NCI-H774 (cell line): Measurements from ENCODE around the gene TRAP1.

Source experiments
- DNase-seq: peaks from one replicate; lab custom pipeline; 2025; lab: John Stamatoyannopoulos, UW

The TRAP1 gene

DNA sequence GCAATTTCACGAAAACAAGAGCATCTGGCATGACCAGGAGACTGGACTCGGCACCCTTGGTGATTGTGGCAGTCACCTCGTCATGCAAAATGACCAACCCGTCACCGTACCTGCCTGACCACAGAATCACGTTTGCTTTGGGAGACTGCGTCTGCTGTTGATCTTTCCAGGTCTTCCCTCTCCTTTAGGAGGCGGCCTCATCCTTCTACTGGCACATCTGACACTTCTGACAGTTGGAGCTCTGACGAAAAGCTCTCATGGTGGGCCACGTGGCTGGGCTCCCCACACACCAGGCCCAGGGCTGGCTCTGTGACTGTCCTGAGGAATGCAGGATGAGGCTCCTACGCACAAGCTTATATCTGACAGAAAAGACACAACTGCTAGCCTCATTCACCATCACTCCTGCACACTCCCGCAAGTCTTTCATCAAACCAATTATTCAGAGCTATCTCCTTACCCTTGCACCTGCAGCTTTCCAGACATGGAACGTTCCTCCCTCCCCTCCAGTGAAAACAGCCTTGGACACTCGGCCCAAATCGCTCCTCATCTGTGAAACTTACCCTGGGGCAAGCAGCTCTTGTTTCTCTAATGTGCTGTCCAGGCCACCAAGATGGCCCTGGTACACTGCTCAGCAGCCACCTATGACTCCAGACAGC, 3.6 kb downstream of the TRAP1 start:
- no peak for DNase-seq

DNA sequence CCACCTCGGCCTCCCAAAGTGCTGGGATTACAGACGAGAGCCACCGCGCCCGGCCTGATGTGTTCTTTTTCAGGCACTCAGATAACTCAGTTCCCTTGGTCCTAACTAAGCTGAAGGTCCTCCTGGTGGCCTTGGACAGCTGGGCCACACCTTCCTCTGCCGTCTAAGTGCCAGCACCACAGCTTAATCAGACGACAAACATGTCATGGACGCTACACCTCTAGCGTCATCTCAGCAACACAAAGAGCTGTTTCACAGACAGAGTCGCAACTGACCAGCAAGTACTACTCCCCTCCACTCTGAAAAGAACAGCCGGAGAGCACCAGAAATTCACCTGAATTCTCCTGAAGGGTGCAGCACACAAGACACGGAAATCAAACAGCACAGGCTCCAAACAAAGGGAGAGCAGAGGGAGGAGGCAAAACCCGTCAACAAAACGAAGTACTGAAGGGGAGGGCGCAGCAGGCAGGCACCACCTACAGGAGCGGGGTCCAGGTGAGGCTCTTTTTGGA, 4.4 kb downstream of the TRAP1 start:
- no peak for DNase-seq

DNA sequence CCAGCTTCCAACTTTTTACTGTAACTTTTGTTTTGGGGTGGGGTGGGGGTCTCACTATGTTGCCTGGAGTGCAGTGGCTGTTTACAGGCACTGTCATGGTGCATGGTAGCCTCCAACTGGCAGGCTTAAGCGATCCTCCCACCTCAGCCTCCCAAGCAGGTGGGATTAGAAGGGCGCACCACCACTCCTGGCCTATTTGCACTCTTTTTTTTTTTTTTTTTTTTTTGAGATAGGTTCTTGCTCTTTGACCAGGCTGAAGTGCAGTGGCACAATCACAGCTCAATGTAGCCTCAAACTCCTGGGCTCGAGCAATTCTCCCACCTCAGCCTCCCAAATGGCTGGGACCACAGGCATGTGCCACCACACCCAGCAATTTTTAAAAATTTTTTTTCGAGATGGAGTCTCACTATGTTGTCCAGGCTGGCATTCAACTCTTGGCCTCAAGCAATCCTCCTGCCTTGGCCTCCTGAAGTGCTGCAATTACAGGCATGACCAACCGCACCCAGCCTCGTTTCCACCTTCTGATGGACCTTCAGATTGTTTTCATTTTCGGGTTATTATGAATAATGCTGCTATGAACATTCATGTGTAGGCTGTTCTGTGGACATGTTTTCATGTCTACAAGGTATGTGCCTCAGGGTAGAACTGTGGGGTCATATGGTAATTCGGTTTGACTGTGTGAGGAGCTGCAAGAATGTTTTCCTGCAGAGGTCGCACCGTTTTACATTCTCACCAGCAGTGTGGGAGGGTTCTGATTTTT, 10.9 kb downstream of the TRAP1 start:
- no peak for DNase-seq

- DNase-seq: no peak
Observed at GRCh38 chr16:3702082-3702481, 15.2 kb downstream of the TRAP1 start.

DNA sequence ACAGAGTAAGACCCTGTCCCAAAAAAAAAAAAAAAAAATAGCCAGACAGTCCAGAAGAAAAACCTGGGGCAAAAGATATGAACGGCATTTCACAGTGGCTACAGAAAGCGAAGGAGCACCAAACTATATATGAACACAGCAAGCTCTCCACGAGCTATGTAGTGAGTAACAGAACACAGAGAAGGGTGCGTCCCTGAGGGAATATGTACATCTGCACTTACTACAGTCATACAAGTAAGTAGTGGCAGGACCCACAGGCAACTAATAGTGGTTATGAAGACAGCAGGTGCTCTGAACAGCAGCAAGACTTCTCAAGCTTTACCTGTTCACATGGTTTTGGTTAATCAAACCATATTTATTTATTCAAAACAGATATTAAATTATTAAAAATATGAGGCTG, 15.8 kb downstream of the TRAP1 start:
- DNase-seq: no peak

GRCh38 chr16:3698941-3699340, 18.4 kb downstream of the TRAP1 start:
- DNase-seq: no peak

DNA sequence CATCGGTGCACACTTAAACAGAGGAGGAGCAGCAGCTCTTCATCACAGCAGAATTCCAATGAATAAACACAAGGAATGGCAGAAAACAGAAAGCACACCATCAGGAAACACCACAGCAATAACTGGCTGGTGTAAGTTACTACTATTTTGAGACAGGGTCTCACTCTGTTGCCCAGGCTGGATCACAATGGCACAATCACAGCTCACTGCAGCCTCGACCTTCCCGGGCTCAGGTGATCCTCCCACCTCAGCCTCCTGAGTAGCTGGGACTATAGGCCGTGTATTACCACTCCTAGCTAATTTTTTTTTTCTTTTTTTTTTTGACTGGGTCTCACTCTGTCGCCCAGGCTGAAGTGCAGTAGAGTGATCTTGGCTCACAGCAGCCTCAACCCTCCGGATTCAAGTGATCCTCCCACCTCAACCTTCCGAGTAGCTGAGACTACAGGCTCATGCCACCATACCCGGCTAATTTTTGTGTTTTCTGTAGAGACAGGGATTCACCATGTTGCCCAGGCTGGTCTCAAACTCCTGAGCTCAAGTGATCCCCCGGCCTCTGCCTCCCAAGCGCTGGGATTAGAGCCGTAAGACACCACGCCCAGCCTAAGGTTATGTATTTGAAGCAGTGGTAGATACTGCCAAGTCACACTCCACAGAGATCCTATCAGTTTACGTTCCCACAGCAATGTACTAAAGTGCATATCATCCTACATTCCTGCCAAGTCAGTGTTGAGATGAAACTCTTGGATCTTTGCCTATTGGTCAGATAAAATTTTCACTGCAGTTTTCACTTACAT, 20.7 kb downstream of the TRAP1 start:
- DNase-seq: no peak

- DNase-seq: no peak
Observed at GRCh38 chr16:3695610-3696369, 21.5 kb downstream of the TRAP1 start.

GRCh38 chr16:3694051-3694450, 23.3 kb downstream of the TRAP1 start:
- DNase-seq: no peak

GRCh38 chr16:3691761-3692160, 25.6 kb downstream of the TRAP1 start:
- DNase-seq: no peak

GRCh38 chr16:3690980-3691720, 26.2 kb downstream of the TRAP1 start:
- no peak for DNase-seq

- DNase-seq: peak; percentile 78
Observed at GRCh38 chr16:3690470-3690928, 26.8 kb downstream of the TRAP1 start.

GRCh38 chr16:3689731-3690130, 27.6 kb downstream of the TRAP1 start:
- DNase-seq: no peak

GRCh38 chr16:3687792-3688191, 29.5 kb downstream of the TRAP1 start:
- no peak for DNase-seq

DNA sequence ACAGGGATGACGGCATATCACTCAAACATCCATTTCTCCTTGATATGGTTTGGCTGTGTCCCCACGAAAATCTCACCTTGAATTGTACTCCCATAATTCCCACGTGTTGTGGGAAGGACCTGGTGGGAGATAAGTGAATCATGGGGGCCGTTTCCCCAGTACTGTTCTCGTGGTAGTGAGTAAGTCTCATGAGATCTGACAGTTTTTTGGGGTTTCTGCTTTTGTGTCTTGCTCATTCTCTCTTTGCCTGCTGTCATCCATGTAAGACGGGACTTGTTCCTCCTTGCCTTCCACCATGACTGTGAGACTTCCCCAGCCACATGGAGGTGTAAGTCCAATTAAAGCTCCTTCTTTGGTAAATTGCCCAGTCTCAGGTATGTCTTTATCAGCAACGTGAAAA, 30.3 kb downstream of the TRAP1 start:
- no peak for DNase-seq

GRCh38 chr16:3681206-3681605, 36.1 kb downstream of the TRAP1 start:
- no peak for DNase-seq

DNA sequence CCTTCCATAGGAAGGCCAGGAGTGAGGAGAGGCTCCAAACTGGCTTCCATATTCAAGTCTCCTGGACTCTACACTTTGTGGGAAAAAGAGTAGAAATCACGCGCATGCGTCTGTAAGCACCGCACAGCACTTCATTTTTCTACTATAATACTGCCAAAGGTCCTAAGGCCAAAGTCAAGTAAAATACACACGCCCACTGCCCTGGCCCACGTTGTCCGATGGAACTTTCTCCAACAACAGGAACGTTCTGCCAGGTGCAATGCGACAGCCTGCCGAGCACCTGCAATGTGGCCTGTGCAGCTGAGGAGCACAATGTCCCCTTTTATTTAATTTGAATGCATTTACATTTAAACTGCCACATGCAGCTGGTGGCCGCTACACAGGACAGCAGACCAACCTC, 39.3 kb downstream of the TRAP1 start:
- no peak for DNase-seq

DNA sequence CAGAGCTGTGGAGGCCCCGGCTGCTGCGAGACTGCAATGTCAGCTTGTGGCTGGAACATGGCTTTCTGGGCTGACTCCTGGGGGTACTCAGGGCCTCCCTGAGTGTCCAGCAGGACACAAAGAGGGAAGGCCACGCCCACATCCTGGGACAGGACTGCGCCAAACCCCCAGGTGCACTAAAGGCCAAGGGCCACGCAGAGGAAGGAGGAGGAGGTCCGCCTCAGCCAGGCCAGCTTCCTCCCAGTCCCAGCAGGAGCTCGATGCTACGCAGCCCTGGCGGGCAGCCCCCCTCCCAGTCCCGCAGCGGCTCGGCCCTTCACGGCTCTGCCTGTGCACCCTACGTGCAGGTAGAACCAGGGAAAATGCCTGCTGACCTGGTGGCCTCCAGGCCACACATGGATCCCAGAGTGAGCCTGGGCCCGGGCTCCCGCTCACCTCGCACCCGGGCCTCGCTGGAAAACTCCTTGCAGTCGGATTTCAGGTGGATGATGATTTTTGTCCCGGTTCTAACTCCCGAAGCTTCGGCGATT, 41.7 kb downstream of the TRAP1 start:
- DNase-seq: no peak

GRCh38 chr16:3674513-3675295, 42.6 kb downstream of the TRAP1 start:
- DNase-seq: no peak
